GM21390 (cell line): ENCODE measurements around the gene TGIF2LY.
"Not testable (repeated sequence)": the region's sequence is repeated elsewhere in the genome, so short reads cannot be mapped to it uniquely, and the experiment has no call there.

Experiments used
- ATAC-seq: cut with Tn5 transposase; IDR thresholded peaks from one replicate; pipeline ENCODE4 v1.9.1; 2021; ENCODE audit not compliant: unreplicated experiment

The TGIF2LY gene

GRCh38 chrY:3578767-3579166, at the start of gene TGIF2LY:
Gene TGIF2LY (plus strand): TSS chrY:3579067. CDS start chrY:3579245, 178 bp downstream.
- not testable (repeated sequence) for ATAC-seq
